Liver (tissue), 3 donors: Measurements from ENCODE around the gene ZNF555.

Source experiments
- ATF3 ChIP-seq: IDR thresholded peaks from 2 replicates; pipeline ENCODE4 v1.6.1; 2016; ENCODE audit warnings: antibody characterized with exemption
- CTCF ChIP-seq: fragments of 150-350 bp; IDR thresholded peaks from 2 replicates; pipeline ENCODE4 v1.5.1; 2017; ENCODE audit warnings: improper control_type of control experiment, low read depth, low read length; ENCODE audit not compliant: missing input control
- FOXA2 ChIP-seq: IDR thresholded peaks from 2 replicates; pipeline ENCODE4 v1.6.1; 2016; ENCODE audit warnings: antibody characterized with exemption
- GABPA ChIP-seq, 2 donors: IDR thresholded peaks in 1 of 2; conservative IDR thresholded peaks in 1 of 2; 2 replicates each; pipeline ENCODE4 v1.6.1; 2016; ENCODE audit warnings: antibody characterized with exemption in 2 of 2, mild to moderate bottlenecking in 1 of 2, moderate library complexity in 1 of 2
- HNF4G ChIP-seq: IDR thresholded peaks from 2 replicates; pipeline ENCODE4 v1.6.1; 2016; ENCODE audit warnings: antibody characterized with exemption
- MAX ChIP-seq: IDR thresholded peaks from 2 replicates; pipeline ENCODE4 v1.6.1; 2016; ENCODE audit warnings: antibody characterized with exemption
- RAD21 ChIP-seq, 2 donors: IDR thresholded peaks; 2 replicates each; pipeline ENCODE4 v1.6.1; 2016; ENCODE audit warnings: antibody characterized with exemption in 2 of 2, mild to moderate bottlenecking in 2 of 2
- REST ChIP-seq: IDR thresholded peaks from 2 replicates; pipeline ENCODE4 v1.6.1; 2016; ENCODE audit warnings: antibody characterized with exemption, mild to moderate bottlenecking
- RXRA ChIP-seq, 2 donors: IDR thresholded peaks; 2 replicates each; pipeline ENCODE4 v1.6.1; 2017 to 2018; ENCODE audit warnings: antibody characterized with exemption in 2 of 2, mild to moderate bottlenecking in 1 of 2
- SP1 ChIP-seq: IDR thresholded peaks from 2 replicates; pipeline ENCODE4 v1.6.1; 2018; ENCODE audit warnings: antibody characterized with exemption, mild to moderate bottlenecking
- YY1 ChIP-seq: IDR thresholded peaks from 2 replicates; pipeline ENCODE4 v1.6.1; 2016; ENCODE audit warnings: antibody characterized with exemption, mild to moderate bottlenecking
- TF ChIP-seq, protein P1 (sequence below): IDR thresholded peaks from 2 replicates; pipeline ENCODE4 v1.6.1; 2016; ENCODE audit warnings: antibody characterized with exemption
- donor health status: healthy.
- donor health status: healthy.

- TF ChIP-seq CTCF: no peak
- no peak for TF ChIP-seq REST
- no peak for TF ChIP-seq MAX
- TF ChIP-seq YY1: no peak
- no peak for TF ChIP-seq RAD21 (IDR thresholded peaks at IDR 0.05)
- no peak for TF ChIP-seq FOXA2
- no peak for TF ChIP-seq ATF3
- no peak for TF ChIP-seq RXRA (IDR thresholded peaks at IDR 0.05)
- TF ChIP-seq, protein P1, sequence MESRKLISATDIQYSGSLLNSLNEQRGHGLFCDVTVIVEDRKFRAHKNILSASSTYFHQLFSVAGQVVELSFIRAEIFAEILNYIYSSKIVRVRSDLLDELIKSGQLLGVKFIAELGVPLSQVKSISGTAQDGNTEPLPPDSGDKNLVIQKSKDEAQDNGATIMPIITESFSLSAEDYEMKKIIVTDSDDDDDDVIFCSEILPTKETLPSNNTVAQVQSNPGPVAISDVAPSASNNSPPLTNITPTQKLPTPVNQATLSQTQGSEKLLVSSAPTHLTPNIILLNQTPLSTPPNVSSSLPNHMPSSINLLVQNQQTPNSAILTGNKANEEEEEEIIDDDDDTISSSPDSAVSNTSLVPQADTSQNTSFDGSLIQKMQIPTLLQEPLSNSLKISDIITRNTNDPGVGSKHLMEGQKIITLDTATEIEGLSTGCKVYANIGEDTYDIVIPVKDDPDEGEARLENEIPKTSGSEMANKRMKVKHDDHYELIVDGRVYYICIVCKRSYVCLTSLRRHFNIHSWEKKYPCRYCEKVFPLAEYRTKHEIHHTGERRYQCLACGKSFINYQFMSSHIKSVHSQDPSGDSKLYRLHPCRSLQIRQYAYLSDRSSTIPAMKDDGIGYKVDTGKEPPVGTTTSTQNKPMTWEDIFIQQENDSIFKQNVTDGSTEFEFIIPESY: no peak
- TF ChIP-seq GABPA (IDR thresholded peaks at IDR 0.05 in 1 of 2, conservative IDR thresholded peaks at IDR 0.05 in 1 of 2): no peak
- TF ChIP-seq SP1: no peak
- TF ChIP-seq HNF4G: no peak
Observed at GRCh38 chr19:2883686-2884439, 42.6 kb downstream of the ZNF555 start.
